Measurements from ENCODE around the gene UPK3A. TPM values are rescaled to one million over a fixed set of nuclear protein-coding genes. Genes with fewer than 3 reads are reported as not detected.

UPK3A gene
- total RNA-seq, 1 donor from 2014 or later: not detected

Other genes with a start within 250 kb of the UPK3A start
- 31.7 TPM for gene NUP50, start 121.0 kb upstream of the UPK3A start, total RNA-seq
- gene KIAA0930, start 44.1 kb upstream of the UPK3A start, total RNA-seq: 44.2 TPM
- gene FAM118A, start 25.0 kb downstream of the UPK3A start, total RNA-seq: 26.0 TPM
- gene SMC1B, start 128.7 kb downstream of the UPK3A start, total RNA-seq: not detected
- gene RIBC2, start 128.7 kb downstream of the UPK3A start, total RNA-seq: not detected
- gene FBLN1, start 217.9 kb downstream of the UPK3A start, total RNA-seq: 3.8 TPM